Mesendoderm (in vitro differentiated cells): ENCODE data around the gene TIGD3.

Experiments
- DNase-seq: peaks from one replicate; pipeline ENCODE4 v3.0.0; 2013
- H2AK5ac ChIP-seq: 2 replicates; pipeline ENCODE4 v1.6.1; 2013; ENCODE audit warnings: low read length, inconsistent platforms
- H2BK120ac ChIP-seq: 2 replicates; pipeline ENCODE4 v1.6.1; 2013; ENCODE audit warnings: low read depth, mild to moderate bottlenecking, low read length, moderate library complexity, mixed read lengths
- H2BK15ac ChIP-seq: replicated peaks from 2 replicates; pipeline ENCODE4 v1.6.1; 2013; ENCODE audit warnings: low read depth, mild to moderate bottlenecking, moderate library complexity
- H2BK5ac ChIP-seq: 2 replicates; pipeline ENCODE4 v1.6.1; 2013; ENCODE audit warnings: low read length, inconsistent platforms
- H3K18ac ChIP-seq: 2 replicates; pipeline ENCODE4 v1.6.1; 2013; ENCODE audit warnings: mild to moderate bottlenecking, low read length, mixed read lengths
- H3K23ac ChIP-seq: one replicate; pipeline ENCODE4 v1.6.1; 2013; ENCODE audit warnings: low read length
- H3K27ac ChIP-seq: 2 replicates; pipeline ENCODE4 v1.5.1; 2013; ENCODE audit warnings: low read depth, mild to moderate bottlenecking, inconsistent platforms, low read length, moderate library complexity
- H3K27me3 ChIP-seq: 2 replicates; pipeline ENCODE4 v1.6.1; 2013; ENCODE audit warnings: low read length, control low read depth, mild to moderate bottlenecking, inconsistent platforms; ENCODE audit not compliant: insufficient read depth, poor library complexity
- H3K36me3 ChIP-seq: 2 replicates; pipeline ENCODE4 v1.6.1; 2013; ENCODE audit warnings: low read length, inconsistent platforms; ENCODE audit not compliant: control insufficient read depth, insufficient read depth
- H3K4ac ChIP-seq: one replicate; pipeline ENCODE4 v1.6.1; 2013; ENCODE audit warnings: low read depth, mild to moderate bottlenecking, low read length, moderate library complexity
- H3K4me1 ChIP-seq: 2 replicates; pipeline ENCODE4 v1.6.1; 2013; ENCODE audit warnings: low read depth, low read length, inconsistent platforms; ENCODE audit not compliant: control insufficient read depth
- H3K4me2 ChIP-seq: 2 replicates; pipeline ENCODE4 v1.6.1; 2013; ENCODE audit warnings: low read length
- H3K4me3 ChIP-seq: 2 replicates; pipeline ENCODE4 v1.5.1; 2013; ENCODE audit warnings: mild to moderate bottlenecking, low read length
- H3K56ac ChIP-seq: one replicate; pipeline ENCODE4 v1.6.1; 2013; ENCODE audit warnings: low read length
- H3K79me1 ChIP-seq: 2 replicates; pipeline ENCODE4 v1.6.1; 2013; ENCODE audit warnings: low read length, inconsistent platforms
- H3K79me2 ChIP-seq: 2 replicates; pipeline ENCODE4 v1.6.1; 2013; ENCODE audit warnings: mild to moderate bottlenecking, low read length; ENCODE audit not compliant: control insufficient read depth, insufficient read depth
- H3K9ac ChIP-seq: 2 replicates; pipeline ENCODE4 v1.6.1; 2013; ENCODE audit warnings: low read length, inconsistent platforms
- H4K5ac ChIP-seq: one replicate; pipeline ENCODE4 v1.6.1; 2013; ENCODE audit warnings: low read length
- H4K8ac ChIP-seq: one replicate; pipeline ENCODE4 v1.6.1; 2013; ENCODE audit warnings: low read depth, mild to moderate bottlenecking, control low read depth, low read length, moderate library complexity
- WGBS: extraction: QIAGEN DNeasy Blood & Tissue Kit; methylation state at CpG from one replicate; pipeline ENCODE4 v1.1.7; 2013; ENCODE audit warnings: low lambda C conversion rate, missing lambda C conversion rate; ENCODE audit not compliant: insufficient coverage; ENCODE audit errors: extremely low coverage; 5-methylcytosine and 5-hydroxymethylcytosine counted together

The TIGD3 gene

DNA sequence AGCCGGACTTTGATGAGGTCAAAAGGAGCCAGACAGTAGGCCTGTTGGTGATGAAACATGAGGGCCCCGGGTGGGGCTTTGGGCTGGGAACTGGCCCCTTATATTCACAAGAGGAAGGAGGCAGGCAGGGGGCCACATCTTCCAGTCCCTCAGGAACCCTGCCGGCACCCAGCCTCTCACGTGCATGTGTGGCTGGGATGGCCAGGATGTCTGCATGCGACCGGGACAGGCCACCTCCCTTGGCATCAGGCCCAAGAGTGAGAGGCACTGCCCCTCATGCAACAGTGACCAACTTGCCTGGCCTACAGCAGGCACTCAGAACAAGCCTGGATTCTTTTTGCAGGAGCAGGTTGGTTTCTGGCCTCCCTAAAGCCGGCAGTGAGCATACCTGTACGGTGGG is 22.5 kb downstream of the TIGD3 start:
- WGBS, result no CpG with 5 or more reads among the region's 8 CpGs
- Histone ChIP-seq H3K9ac (no peak overlapping the region), H4K8ac (no peak overlapping the region), H2BK5ac (no peak overlapping the region), H3K79me1 (no peaks in the 10 kb centered on the region), H3K4me1 (no peaks in the 10 kb centered on the region), H3K79me2 (no peaks in the 10 kb centered on the region), H3K56ac (peak overlapping the region; percentile 15), H3K4me3 (no peak overlapping the region), H3K36me3 (no peaks in the 10 kb centered on the region), H2AK5ac (no peak overlapping the region), H3K27me3 (no peaks in the 10 kb centered on the region), H4K5ac (no peak overlapping the region), H2BK120ac (no peak overlapping the region), H2BK15ac (no peak overlapping the region), H3K4me2 (no peak overlapping the region), H3K27ac (no peak overlapping the region), H3K4ac (no peak overlapping the region), H3K23ac (no peak overlapping the region), H3K18ac (no peak overlapping the region)
- DNase-seq, result no peak

DNA sequence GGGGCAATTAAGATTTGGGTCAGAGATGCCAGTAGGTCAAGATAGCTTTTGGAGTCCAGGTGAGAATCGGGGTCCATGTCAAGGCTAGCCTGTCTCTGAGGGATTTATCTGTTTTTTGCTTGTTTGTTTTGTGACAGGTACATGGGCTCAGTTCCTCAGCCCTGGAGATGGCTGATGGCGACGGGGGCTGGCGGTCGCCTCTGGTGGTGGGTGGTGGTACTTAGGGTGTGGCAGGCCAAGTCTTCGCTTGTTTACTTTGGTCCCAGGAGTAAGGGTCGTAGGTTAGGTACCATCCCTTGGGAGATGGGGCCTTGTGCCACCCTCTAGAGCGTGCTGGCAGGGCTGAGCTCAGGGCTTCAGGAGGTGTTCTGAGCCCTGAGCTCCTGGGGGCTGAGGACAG is 23.2 kb downstream of the TIGD3 start:
- no peak overlapping the region for H3K56ac ChIP-seq
- H3K9ac ChIP-seq, result no peak overlapping the region
- H3K4ac ChIP-seq, result no peak overlapping the region
- H3K36me3 ChIP-seq, result no peaks in the 10 kb centered on the region
- no peak overlapping the region for H2AK5ac ChIP-seq
- DNase-seq, result no peak
- WGBS, result no CpG with 5 or more reads among the region's 8 CpGs
- H3K27ac ChIP-seq, result no peak overlapping the region
- no peak overlapping the region for H3K4me3 ChIP-seq
- H4K8ac ChIP-seq, result no peak overlapping the region
- peaks cover 3% of the 10 kb centered on the region for H3K4me1 ChIP-seq
- no peak overlapping the region for H2BK120ac ChIP-seq
- H2BK15ac ChIP-seq, result no peak overlapping the region
- H3K4me2 ChIP-seq, result no peak overlapping the region
- H2BK5ac ChIP-seq, result no peak overlapping the region
- no peak overlapping the region for H3K18ac ChIP-seq
- no peak overlapping the region for H4K5ac ChIP-seq
- no peaks in the 10 kb centered on the region for H3K79me2 ChIP-seq
- H3K79me1 ChIP-seq, result no peaks in the 10 kb centered on the region
- H3K23ac ChIP-seq, result no peak overlapping the region
- no peaks in the 10 kb centered on the region for H3K27me3 ChIP-seq

DNA sequence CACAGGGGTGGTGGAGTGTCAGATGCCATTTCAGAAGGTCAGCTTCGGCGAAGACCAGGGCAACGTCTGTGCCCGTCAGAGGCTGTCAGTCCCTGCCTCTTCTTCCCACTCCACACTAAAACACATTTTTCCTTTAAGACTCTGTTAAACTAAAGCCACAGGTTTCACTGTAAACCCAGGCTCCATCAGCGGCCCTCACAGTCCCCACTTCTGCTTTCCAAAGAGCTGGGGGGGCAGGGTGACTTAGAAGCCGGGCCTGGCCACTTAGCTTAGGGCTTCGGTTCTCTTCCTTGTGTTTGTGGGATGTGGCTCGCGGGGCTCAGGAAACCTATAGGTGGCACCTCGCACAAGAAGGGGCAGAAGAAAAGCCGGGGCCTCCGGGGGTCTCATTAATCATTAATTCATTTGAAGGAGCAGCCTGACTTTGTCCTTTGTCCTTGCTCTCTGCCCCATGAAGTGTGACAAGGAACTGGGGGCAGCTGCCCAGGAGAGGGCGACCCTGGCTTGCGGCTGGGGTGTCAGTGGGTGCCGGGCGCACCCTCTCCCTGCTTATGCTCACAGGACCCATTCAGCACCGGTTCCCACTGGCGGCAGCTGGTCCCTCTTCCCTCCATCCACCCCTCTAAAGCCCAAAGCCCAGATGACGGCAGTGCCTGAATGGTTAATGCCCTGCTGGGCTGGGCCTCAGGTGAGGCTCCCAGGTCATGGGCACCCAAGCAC is 23.8 kb downstream of the TIGD3 start:
- H2BK120ac ChIP-seq, result no peak overlapping the region
- H3K27me3 ChIP-seq, result no peaks in the 10 kb centered on the region
- peaks cover 5% of the 10 kb centered on the region for H3K4me1 ChIP-seq
- H3K79me1 ChIP-seq, result no peaks in the 10 kb centered on the region
- H2AK5ac ChIP-seq, result peak overlapping the region; percentile 85
- no peak overlapping the region for H3K27ac ChIP-seq
- H3K36me3 ChIP-seq, result no peaks in the 10 kb centered on the region
- no peak overlapping the region for H3K9ac ChIP-seq
- no peak overlapping the region for H4K8ac ChIP-seq
- H3K56ac ChIP-seq, result no peak overlapping the region
- H2BK5ac ChIP-seq, result no peak overlapping the region
- no peak for DNase-seq
- H3K4me3 ChIP-seq, result no peak overlapping the region
- no CpG with 5 or more reads among the region's 19 CpGs for WGBS
- no peaks in the 10 kb centered on the region for H3K79me2 ChIP-seq
- no peak overlapping the region for H2BK15ac ChIP-seq
- no peak overlapping the region for H3K4ac ChIP-seq
- H3K4me2 ChIP-seq, result no peak overlapping the region
- H3K18ac ChIP-seq, result no peak overlapping the region
- no peak overlapping the region for H4K5ac ChIP-seq
- H3K23ac ChIP-seq, result no peak overlapping the region

DNA sequence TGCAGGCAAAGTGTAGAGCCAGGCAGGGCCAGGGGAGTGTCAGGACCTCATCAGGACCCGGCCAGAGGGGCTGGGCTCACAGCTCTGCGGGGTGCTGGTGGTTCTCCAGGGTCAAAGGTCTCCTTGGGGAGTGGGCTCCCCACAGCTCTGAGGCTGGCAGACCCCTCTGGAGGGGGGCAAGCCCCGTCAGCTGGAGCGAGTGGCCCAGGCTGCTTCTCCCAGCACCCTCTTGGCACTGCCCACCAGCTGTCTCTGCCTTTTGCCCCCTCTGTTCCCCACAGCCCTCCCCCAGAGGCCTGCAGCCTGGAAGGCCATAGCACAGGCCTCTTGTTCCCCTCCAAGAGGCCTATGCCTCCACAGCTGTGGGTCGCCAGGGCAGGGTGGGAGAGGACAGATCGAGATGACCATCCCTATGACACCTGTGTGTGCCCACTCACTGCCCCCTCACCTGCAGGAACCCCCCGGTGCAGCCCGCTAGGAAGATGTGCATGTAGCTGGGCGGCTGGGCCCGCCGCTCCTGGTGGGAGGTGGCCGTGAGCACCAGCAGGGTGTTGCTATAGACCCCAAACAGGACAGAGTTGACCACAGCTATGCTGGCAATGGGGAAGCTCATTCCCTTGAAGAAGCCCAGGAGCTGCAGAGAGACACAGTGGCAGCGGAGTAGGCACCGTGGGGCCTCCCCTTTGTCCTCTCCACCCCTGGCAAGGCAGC is 24.5 kb downstream of the TIGD3 start:
- peak overlapping the region; percentile 85 for H2AK5ac ChIP-seq
- H3K23ac ChIP-seq, result no peak overlapping the region
- no peak overlapping the region for H2BK120ac ChIP-seq
- no peaks in the 10 kb centered on the region for H3K36me3 ChIP-seq
- no peak overlapping the region for H2BK5ac ChIP-seq
- H3K56ac ChIP-seq, result no peak overlapping the region
- no peak for DNase-seq
- H4K5ac ChIP-seq, result no peak overlapping the region
- no peaks in the 10 kb centered on the region for H3K79me2 ChIP-seq
- no peak overlapping the region for H3K9ac ChIP-seq
- no peak overlapping the region for H3K4me3 ChIP-seq
- H3K4ac ChIP-seq, result no peak overlapping the region
- H4K8ac ChIP-seq, result no peak overlapping the region
- H3K4me1 ChIP-seq, result peaks cover 5% of the 10 kb centered on the region
- no peak overlapping the region for H3K27ac ChIP-seq
- no peak overlapping the region for H3K4me2 ChIP-seq
- H3K18ac ChIP-seq, result no peak overlapping the region
- WGBS, result no CpG with 5 or more reads among the region's 14 CpGs
- H2BK15ac ChIP-seq, result no peak overlapping the region
- no peaks in the 10 kb centered on the region for H3K79me1 ChIP-seq
- no peaks in the 10 kb centered on the region for H3K27me3 ChIP-seq

DNA sequence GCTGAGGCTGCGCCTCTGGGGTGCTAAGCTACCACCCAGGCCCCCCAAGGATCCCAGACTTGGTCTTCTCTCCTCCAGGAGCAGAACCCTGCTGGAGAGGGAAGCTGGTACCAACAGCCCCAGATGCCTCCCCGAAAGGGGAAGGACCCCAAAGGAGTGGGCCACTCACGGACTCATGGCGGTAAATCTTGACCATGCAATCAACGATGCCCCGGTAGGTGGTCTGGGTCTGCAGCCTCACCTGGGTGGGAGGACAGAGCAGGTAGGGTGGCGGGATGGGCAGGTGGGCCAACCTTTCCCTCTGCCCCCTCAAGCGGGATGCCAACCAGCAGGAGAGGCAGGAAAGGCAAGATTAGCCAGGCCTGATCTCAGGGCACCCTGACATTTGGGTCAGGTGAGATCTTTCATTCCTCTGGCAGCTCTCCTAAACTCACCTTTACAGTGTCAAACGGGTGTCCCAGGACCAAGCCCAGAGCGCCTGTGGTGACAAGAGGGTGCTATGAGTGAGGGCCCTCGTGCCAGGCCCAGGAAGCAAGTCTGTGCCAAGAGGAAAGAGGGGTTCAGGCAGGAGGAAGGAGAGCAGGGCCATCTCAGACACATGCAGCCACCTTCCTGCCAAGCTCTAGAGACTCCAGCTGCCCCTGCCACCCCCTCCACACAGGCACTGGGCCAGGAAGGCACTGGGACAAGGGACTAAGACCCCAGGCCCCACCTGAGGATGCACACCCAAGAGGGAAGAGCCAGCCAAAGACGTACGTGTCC is 25.3 kb downstream of the TIGD3 start:
- whole genome bisulfite sequencing, result no CpG with 5 or more reads among the region's 13 CpGs
- Histone ChIP-seq H3K4me1 (peaks cover 5% of the 10 kb centered on the region), H3K4me3 (no peak overlapping the region), H4K5ac (no peak overlapping the region), H3K4me2 (no peak overlapping the region), H3K36me3 (no peaks in the 10 kb centered on the region), H2AK5ac (no peak overlapping the region), H2BK15ac (no peak overlapping the region), H3K9ac (no peak overlapping the region), H4K8ac (no peak overlapping the region), H2BK5ac (no peak overlapping the region), H3K56ac (no peak overlapping the region), H3K27ac (no peak overlapping the region), H3K23ac (no peak overlapping the region), H2BK120ac (no peak overlapping the region), H3K4ac (peak overlapping the region; percentile 6), H3K79me2 (no peaks in the 10 kb centered on the region), H3K79me1 (no peaks in the 10 kb centered on the region), H3K18ac (no peak overlapping the region), H3K27me3 (no peaks in the 10 kb centered on the region)
- DNase-seq, result no peak
